Amygdala (tissue), 56 donors: ENCODE data around the gene TGFB1I1.
"Not testable (repeated sequence)": the region's sequence is repeated elsewhere in the genome, so short reads cannot be mapped to it uniquely, and the experiment has no call there.

Experiments used
- DNase-seq, 56 donors: peaks; one replicate each; lab custom pipeline; 2025; lab: John Stamatoyannopoulos, UW

Gene TGFB1I1

GRCh38 chr16:31471875-31472708 is at the start of gene TGFB1I1:
Gene TGFB1I1 (plus strand): TSS chr16:31472152. CDS start chr16:31472189, 37 bp downstream.
- peak in 1 of 56 donors; percentile 24 for DNase-seq

GRCh38 chr16:31423241-31423640 is 48.7 kb upstream of the TGFB1I1 start:
- no peak for DNase-seq

- no peak for DNase-seq
Measured at GRCh38 chr16:31423801-31424200, 48.2 kb upstream of the TGFB1I1 start.

- DNase-seq: peak in 40 of 56 donors; percentile 10 to 67 (median 34)
Measured at GRCh38 chr16:31427441-31428278, 44.3 kb upstream of the TGFB1I1 start.

GRCh38 chr16:31428279-31428597 is 43.7 kb upstream of the TGFB1I1 start, which contains the start of gene COX6A2:
Gene COX6A2 (minus strand): TSS chr16:31428360. CDS start chr16:31428325, 35 bp downstream.
- DNase-seq: no peak

- no peak for DNase-seq
Measured at GRCh38 chr16:31428638-31429247, 43.2 kb upstream of the TGFB1I1 start.

- peak in 1 of 56 donors; percentile 6 for DNase-seq
Measured at GRCh38 chr16:31429314-31429713, 42.6 kb upstream of the TGFB1I1 start.

GRCh38 chr16:31429796-31430195 is 42.2 kb upstream of the TGFB1I1 start:
- no peak for DNase-seq

- DNase-seq: no peak
Measured at GRCh38 chr16:31430380-31431052, 41.4 kb upstream of the TGFB1I1 start.

- no peak for DNase-seq
Measured at GRCh38 chr16:31435341-31436220, 36.4 kb upstream of the TGFB1I1 start.

GRCh38 chr16:31436221-31437045 is 35.5 kb upstream of the TGFB1I1 start:
- no peak for DNase-seq

GRCh38 chr16:31438414-31438813 is 33.5 kb upstream of the TGFB1I1 start:
- DNase-seq: no peak

- not testable (repeated sequence) for DNase-seq
Measured at GRCh38 chr16:31439023-31439422, 32.9 kb upstream of the TGFB1I1 start.

- DNase-seq: no peak
Measured at GRCh38 chr16:31439519-31439918, 32.4 kb upstream of the TGFB1I1 start.

GRCh38 chr16:31440516-31441184 is 31.3 kb upstream of the TGFB1I1 start:
- DNase-seq: peak in 6 of 56 donors; percentile 21 to 32 (median 27)

- DNase-seq: no peak
Measured at GRCh38 chr16:31441956-31442355, 30.0 kb upstream of the TGFB1I1 start.

GRCh38 chr16:31445931-31446330 is 26.0 kb upstream of the TGFB1I1 start:
- DNase-seq: not testable (repeated sequence)

- no peak for DNase-seq
Measured at GRCh38 chr16:31451201-31451600, 20.8 kb upstream of the TGFB1I1 start.
